Measurements from ENCODE around the gene CHCHD10. TPM values are rescaled to one million over a fixed set of nuclear protein-coding genes. Genes with fewer than 3 reads are reported as not detected.

Gene CHCHD10
- total and polyA plus RNA-seq, 2 of the 13 experiments (the other 11 are each of a cell fraction or from before 2014, with no cell fraction given), result 37.0 to 62.8 TPM

DNA sequence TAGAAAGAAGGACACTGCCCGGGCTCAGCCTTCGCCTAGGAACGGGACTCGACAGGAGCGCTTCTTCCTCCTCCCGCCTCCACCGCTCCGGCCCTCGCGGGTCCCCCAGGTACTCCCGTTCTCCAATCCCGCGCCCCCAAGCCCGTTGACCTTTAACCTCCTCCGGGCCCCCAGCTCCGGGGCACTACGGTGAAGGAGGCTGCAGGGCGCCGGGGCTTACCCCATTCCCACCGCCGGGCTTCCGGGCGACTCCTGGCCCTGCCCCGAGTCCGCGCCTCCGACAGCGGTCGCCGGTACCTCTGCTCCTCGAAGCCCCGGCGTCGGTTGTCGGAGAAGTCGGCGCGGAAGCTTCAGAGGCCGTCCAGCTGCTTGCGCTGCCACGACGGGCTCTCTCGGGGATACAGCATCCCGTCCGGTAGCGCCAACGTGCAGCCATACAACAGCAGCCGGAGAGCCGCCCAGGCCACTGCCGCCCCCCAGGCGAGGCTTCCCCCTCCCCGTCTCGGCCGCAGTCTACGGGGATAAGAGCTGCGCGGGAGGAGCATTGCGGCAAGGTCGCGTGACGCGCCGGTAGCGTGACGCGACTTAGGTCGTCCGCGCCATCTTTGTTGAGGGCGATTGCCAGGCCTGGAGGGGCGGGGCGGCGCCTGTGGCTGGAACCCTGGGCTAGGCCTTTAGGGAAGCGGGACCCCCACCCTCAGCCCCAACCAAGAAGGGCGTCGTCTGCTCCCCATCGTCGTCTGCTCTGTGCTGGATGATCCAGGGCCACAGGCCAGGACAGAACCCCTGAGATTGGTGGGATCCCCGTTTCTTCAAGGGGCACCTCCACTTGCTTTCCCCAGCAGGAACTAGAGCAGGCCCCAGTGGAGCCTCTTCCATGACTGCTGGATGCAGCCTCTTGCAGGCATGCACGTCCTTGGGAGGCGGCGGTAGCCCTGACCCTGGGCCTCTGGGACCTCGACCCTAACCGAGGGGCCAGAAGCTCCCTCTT, 50.7 kb downstream of the CHCHD10 start (continued):
- TF ChIP-seq, protein P1, sequence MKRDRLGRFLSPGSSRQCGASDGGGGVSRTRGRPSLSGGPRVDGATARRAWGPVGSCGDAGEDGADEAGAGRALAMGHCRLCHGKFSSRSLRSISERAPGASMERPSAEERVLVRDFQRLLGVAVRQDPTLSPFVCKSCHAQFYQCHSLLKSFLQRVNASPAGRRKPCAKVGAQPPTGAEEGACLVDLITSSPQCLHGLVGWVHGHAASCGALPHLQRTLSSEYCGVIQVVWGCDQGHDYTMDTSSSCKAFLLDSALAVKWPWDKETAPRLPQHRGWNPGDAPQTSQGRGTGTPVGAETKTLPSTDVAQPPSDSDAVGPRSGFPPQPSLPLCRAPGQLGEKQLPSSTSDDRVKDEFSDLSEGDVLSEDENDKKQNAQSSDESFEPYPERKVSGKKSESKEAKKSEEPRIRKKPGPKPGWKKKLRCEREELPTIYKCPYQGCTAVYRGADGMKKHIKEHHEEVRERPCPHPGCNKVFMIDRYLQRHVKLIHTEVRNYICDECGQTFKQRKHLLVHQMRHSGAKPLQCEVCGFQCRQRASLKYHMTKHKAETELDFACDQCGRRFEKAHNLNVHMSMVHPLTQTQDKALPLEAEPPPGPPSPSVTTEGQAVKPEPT (CRISPR knock-in tag; IDR thresholded peaks at IDR 0.05; ENCODE audit: low read depth), result 0 out of 2 replicates have a peak, but pooled peaks have one; percentile 45
- TF ChIP-seq ELF3 (CRISPR knock-in tag; IDR thresholded peaks at IDR 0.05) (0 out of 2 replicates have a peak, but pooled peaks have one; percentile 42), GTF2F1 (IDR thresholded peaks at IDR 0.05; ENCODE audit: low read length) (no peak), JUN (CRISPR knock-in tag; IDR thresholded peaks at IDR 0.05) (no peak), ZSCAN30 (CRISPR knock-in tag; IDR thresholded peaks at IDR 0.05) (no peak), ZNF543 (CRISPR knock-in tag; IDR thresholded peaks at IDR 0.05) (peak; percentile 94), JUNB (CRISPR knock-in tag; IDR thresholded peaks at IDR 0.05; ENCODE audit: borderline replicate concordance) (no peak), ZNF121 (CRISPR knock-in tag; IDR thresholded peaks at IDR 0.05) (no peak), TMF1 (CRISPR knock-in tag; IDR thresholded peaks at IDR 0.05; ENCODE audit: low read depth) (peak; percentile 95), ZFX (CRISPR knock-in tag; IDR thresholded peaks at IDR 0.05; ENCODE audit: low read depth) (peak; percentile 98), ELF1 (CRISPR knock-in tag; IDR thresholded peaks at IDR 0.05) (peak; percentile 62), PPARG (CRISPR knock-in tag; conservative IDR thresholded peaks at IDR 0.05) (peak; percentile 70; the same call in 1 of the 2 replicates), SIX4 (CRISPR knock-in tag; IDR thresholded peaks at IDR 0.05) (no peak), ZNF644 (CRISPR knock-in tag; IDR thresholded peaks at IDR 0.05; ENCODE audit: low read depth) (no peak), ZNF790 (CRISPR knock-in tag; IDR thresholded peaks at IDR 0.05; ENCODE audit: borderline replicate concordance) (0 out of 2 replicates have a peak, but pooled peaks have one; percentile 70), ZNF431 (CRISPR knock-in tag; IDR thresholded peaks at IDR 0.05; ENCODE audit: borderline replicate concordance, low read depth) (0 out of 2 replicates have a peak, but pooled peaks have one; percentile 64), HOXD1 (CRISPR knock-in tag; IDR thresholded peaks at IDR 0.05) (no peak), PRPF4 (IDR thresholded peaks at IDR 0.05; ENCODE audit: low read depth, low read length, poor library complexity, severe bottlenecking) (no peak), ZNF761 (CRISPR knock-in tag; conservative IDR thresholded peaks at IDR 0.05) (peak; percentile 83), KDM2A (CRISPR knock-in tag; IDR thresholded peaks at IDR 0.05; ENCODE audit: borderline replicate concordance, low read depth) (peak; percentile 95)
- TF ChIP-seq, protein P2, sequence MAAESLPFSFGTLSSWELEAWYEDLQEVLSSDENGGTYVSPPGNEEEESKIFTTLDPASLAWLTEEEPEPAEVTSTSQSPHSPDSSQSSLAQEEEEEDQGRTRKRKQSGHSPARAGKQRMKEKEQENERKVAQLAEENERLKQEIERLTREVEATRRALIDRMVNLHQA (CRISPR knock-in tag; IDR thresholded peaks at IDR 0.05), result no peak
- TF ChIP-seq, protein P3, sequence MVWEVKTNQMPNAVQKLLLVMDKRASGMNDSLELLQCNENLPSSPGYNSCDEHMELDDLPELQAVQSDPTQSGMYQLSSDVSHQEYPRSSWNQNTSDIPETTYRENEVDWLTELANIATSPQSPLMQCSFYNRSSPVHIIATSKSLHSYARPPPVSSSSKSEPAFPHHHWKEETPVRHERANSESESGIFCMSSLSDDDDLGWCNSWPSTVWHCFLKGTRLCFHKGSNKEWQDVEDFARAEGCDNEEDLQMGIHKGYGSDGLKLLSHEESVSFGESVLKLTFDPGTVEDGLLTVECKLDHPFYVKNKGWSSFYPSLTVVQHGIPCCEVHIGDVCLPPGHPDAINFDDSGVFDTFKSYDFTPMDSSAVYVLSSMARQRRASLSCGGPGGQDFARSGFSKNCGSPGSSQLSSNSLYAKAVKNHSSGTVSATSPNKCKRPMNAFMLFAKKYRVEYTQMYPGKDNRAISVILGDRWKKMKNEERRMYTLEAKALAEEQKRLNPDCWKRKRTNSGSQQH (CRISPR knock-in tag; IDR thresholded peaks at IDR 0.05; ENCODE audit: low read depth), result peak; percentile 62; the same call in 1 of the 2 replicates
- TF ChIP-seq, protein P4, sequence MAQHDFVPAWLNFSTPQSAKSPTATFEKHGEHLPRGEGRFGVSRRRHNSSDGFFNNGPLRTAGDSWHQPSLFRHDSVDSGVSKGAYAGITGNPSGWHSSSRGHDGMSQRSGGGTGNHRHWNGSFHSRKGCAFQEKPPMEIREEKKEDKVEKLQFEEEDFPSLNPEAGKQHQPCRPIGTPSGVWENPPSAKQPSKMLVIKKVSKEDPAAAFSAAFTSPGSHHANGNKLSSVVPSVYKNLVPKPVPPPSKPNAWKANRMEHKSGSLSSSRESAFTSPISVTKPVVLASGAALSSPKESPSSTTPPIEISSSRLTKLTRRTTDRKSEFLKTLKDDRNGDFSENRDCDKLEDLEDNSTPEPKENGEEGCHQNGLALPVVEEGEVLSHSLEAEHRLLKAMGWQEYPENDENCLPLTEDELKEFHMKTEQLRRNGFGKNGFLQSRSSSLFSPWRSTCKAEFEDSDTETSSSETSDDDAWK (CRISPR knock-in tag; IDR thresholded peaks at IDR 0.05), result no peak
- TF ChIP-seq, protein P5, sequence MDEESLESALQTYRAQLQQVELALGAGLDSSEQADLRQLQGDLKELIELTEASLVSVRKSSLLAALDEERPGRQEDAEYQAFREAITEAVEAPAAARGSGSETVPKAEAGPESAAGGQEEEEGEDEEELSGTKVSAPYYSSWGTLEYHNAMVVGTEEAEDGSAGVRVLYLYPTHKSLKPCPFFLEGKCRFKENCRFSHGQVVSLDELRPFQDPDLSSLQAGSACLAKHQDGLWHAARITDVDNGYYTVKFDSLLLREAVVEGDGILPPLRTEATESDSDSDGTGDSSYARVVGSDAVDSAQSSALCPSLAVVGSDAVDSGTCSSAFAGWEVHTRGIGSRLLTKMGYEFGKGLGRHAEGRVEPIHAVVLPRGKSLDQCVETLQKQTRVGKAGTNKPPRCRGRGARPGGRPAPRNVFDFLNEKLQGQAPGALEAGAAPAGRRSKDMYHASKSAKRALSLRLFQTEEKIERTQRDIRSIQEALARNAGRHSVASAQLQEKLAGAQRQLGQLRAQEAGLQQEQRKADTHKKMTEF (CRISPR knock-in tag; IDR thresholded peaks at IDR 0.05), result peak; percentile 81
